Panc1 (cell line): Measurements from ENCODE around the gene PROX1. TPM values are rescaled to one million over a fixed set of nuclear protein-coding genes. Genes with fewer than 3 reads are reported as not detected.

Source experiments
- ATAC-seq: fragments of 200-7000 bp; cut with Tn5 transposase; 2 replicates; pipeline ENCODE4 v1.9.1; 2020; ENCODE audit warnings: mild to moderate bottlenecking, moderate library complexity
- BruUV-seq: library from RNA; stranded (reverse); fragments of 400-500 nt; replicated peaks from 2 replicates; lab custom pipeline; 2021; lab: Mats Ljungman, UMichigan
- CTCF ChIA-PET: fragments of 300-600 bp; sonication (Branson Sonifier 250); formaldehyde crosslinking; loops from one replicate; lab custom pipeline; 2022; ENCODE audit warnings: antibody characterized with exemption; lab: Charles Lee
- POLR2A ChIA-PET: fragments of 300-600 bp; sonication (Branson Sonifier 250); formaldehyde crosslinking; loops from one replicate; lab custom pipeline; 2022; ENCODE audit warnings: antibody characterized with exemption; lab: Charles Lee
- DNase-seq: peaks from one replicate; pipeline ENCODE4 v3.0.0-alpha.2; 2010; ENCODE audit warnings: low read depth, low spot score
- H3K27ac ChIP-seq: 2 replicates; pipeline ENCODE4 v1.5.1; 2011; ENCODE audit warnings: mild to moderate bottlenecking, low read length, inconsistent platforms
- H3K27me3 ChIP-seq: fragments of 200-500 bp; sonication (Bioruptor generic); 2 replicates; pipeline ENCODE4 v1.6.0; 2014; ENCODE audit warnings: low read length, inconsistent platforms; ENCODE audit not compliant: control insufficient read depth, insufficient read depth
- H3K36me3 ChIP-seq: fragments of 200-500 bp; sonication (Bioruptor generic); 2 replicates; pipeline ENCODE4 v1.5.1; 2014; ENCODE audit warnings: inconsistent platforms, mild to moderate bottlenecking, low read length, moderate library complexity; ENCODE audit not compliant: control insufficient read depth, insufficient read depth
- H3K4me1 ChIP-seq: 2 replicates; pipeline ENCODE4 v1.5.1; 2011; ENCODE audit warnings: inconsistent platforms, mild to moderate bottlenecking, low read length, moderate library complexity; ENCODE audit not compliant: control insufficient read depth, insufficient read depth
- H3K4me3 ChIP-seq, 2 experiments: 2 replicates each; pipeline ENCODE4 v1.5.1; 2011 to 2012; ENCODE audit warnings: low read depth in 2 of 2, low read length in 2 of 2, mild to moderate bottlenecking in 2 of 2, inconsistent platforms in 1 of 2, moderate library complexity in 1 of 2
- H3K9me3 ChIP-seq: fragments of 200-500 bp; sonication (Bioruptor generic); 2 replicates; pipeline ENCODE4 v1.5.1; 2014; ENCODE audit warnings: low read depth, mild to moderate bottlenecking, inconsistent platforms, low read length, moderate library complexity; ENCODE audit not compliant: control insufficient read depth, insufficient read depth
- POLR2AphosphoS5 ChIP-seq: IDR thresholded peaks from 2 replicates; pipeline ENCODE4 v1.6.1; 2012; ENCODE audit warnings: mild to moderate bottlenecking, low read depth, low read length, moderate library complexity
- SIN3A ChIP-seq: IDR thresholded peaks from 2 replicates; pipeline ENCODE4 v1.6.1; 2012; ENCODE audit warnings: low read depth, mild to moderate bottlenecking, low read length, moderate library complexity, borderline replicate concordance; ENCODE audit not compliant: insufficient read depth
- TCF7L2 ChIP-seq: IDR thresholded peaks from 2 replicates; pipeline ENCODE4 v1.6.1; 2011; ENCODE audit warnings: mild to moderate bottlenecking, low read depth, low read length, inconsistent platforms
- in situ Hi-C: cut with HindIII; loops from 2 replicates; pipeline ENCODE4 v1.10.0; 2016; ENCODE audit warnings: low sequenced_read_pairs, low pct_unique_long_range_greater_than_20kb
- intact Hi-C: fragments of 100-400 bp; cut with micrococcal nuclease; formaldehyde crosslinking; loops from one replicate; pipeline ENCODE4 v1.10.0; 2022; ENCODE audit not compliant: unreplicated experiment
- total RNA-seq: library from RNA; stranded (reverse); gene quantifications from one replicate; pipeline ENCODE4 v1.2.1, GENCODE V29; 2021; ENCODE audit not compliant: unreplicated experiment
- TF ChIP-seq, protein P1 (sequence below): fragments of 450-650 bp; IDR thresholded peaks from 2 replicates; pipeline ENCODE4 v1.5.1; 2017; ENCODE audit warnings: mild to moderate bottlenecking
- TF ChIP-seq, protein P2 (sequence below), 2 experiments: IDR thresholded peaks; 2 replicates each; pipeline ENCODE4 v1.6.1; 2011 to 2012; ENCODE audit warnings: low read depth in 2 of 2, control low read depth in 1 of 2, low read length in 1 of 2, mild to moderate bottlenecking in 1 of 2, moderate library complexity in 1 of 2; ENCODE audit not compliant: insufficient read depth in 1 of 2

PROX1 gene
- total RNA-seq, 1 experiment from 2014 or later, result 0.13 TPM

DNA sequence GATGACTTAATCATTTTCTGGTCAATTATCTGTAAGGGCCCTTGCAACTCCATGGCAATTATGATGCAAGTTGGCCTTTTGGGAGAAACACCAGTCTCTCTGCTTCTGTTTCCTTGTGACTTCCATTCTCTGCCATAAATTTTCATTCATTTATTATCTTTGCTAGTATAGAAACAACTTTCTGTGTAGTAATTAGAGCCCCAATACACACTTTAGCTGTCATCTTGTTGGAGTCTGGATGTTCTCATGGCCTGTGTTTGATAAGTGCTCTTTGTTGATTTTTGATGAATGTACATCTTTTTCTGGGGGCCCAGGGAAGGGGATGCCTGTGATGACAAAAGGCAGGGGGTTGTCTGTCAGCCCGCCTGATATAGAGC lies 22.4 kb downstream of the PROX1 start:
- intact Hi-C loops, result no loop called here
- DNase-seq (no peak), ATAC-seq (no peak)
- ChIA-PET CTCF (no interaction called here), POLR2A (no interaction called here)
- H3K9me3 ChIP-seq, result no peaks in the 10 kb centered on the region
- no TSS peak for BruUV-seq
- H3K27me3 ChIP-seq, result no peaks in the 10 kb centered on the region
- TF ChIP-seq SIN3A, result no peak
- no peak for TF ChIP-seq POLR2AphosphoS5
- no peak for TF ChIP-seq TCF7L2
- TF ChIP-seq, protein P1, sequence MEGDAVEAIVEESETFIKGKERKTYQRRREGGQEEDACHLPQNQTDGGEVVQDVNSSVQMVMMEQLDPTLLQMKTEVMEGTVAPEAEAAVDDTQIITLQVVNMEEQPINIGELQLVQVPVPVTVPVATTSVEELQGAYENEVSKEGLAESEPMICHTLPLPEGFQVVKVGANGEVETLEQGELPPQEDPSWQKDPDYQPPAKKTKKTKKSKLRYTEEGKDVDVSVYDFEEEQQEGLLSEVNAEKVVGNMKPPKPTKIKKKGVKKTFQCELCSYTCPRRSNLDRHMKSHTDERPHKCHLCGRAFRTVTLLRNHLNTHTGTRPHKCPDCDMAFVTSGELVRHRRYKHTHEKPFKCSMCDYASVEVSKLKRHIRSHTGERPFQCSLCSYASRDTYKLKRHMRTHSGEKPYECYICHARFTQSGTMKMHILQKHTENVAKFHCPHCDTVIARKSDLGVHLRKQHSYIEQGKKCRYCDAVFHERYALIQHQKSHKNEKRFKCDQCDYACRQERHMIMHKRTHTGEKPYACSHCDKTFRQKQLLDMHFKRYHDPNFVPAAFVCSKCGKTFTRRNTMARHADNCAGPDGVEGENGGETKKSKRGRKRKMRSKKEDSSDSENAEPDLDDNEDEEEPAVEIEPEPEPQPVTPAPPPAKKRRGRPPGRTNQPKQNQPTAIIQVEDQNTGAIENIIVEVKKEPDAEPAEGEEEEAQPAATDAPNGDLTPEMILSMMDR, result no peak
- TF ChIP-seq, protein P2, sequence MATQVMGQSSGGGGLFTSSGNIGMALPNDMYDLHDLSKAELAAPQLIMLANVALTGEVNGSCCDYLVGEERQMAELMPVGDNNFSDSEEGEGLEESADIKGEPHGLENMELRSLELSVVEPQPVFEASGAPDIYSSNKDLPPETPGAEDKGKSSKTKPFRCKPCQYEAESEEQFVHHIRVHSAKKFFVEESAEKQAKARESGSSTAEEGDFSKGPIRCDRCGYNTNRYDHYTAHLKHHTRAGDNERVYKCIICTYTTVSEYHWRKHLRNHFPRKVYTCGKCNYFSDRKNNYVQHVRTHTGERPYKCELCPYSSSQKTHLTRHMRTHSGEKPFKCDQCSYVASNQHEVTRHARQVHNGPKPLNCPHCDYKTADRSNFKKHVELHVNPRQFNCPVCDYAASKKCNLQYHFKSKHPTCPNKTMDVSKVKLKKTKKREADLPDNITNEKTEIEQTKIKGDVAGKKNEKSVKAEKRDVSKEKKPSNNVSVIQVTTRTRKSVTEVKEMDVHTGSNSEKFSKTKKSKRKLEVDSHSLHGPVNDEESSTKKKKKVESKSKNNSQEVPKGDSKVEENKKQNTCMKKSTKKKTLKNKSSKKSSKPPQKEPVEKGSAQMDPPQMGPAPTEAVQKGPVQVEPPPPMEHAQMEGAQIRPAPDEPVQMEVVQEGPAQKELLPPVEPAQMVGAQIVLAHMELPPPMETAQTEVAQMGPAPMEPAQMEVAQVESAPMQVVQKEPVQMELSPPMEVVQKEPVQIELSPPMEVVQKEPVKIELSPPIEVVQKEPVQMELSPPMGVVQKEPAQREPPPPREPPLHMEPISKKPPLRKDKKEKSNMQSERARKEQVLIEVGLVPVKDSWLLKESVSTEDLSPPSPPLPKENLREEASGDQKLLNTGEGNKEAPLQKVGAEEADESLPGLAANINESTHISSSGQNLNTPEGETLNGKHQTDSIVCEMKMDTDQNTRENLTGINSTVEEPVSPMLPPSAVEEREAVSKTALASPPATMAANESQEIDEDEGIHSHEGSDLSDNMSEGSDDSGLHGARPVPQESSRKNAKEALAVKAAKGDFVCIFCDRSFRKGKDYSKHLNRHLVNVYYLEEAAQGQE (IDR thresholded peaks at IDR 0.05; ENCODE audit: insufficient read depth in 1 of 2, low read depth in 2 of 2, low read length in 1 of 2), result no peak
- no peak overlapping the region for H3K4me3 ChIP-seq
- H3K36me3 ChIP-seq, result no peaks in the 10 kb centered on the region
- H3K4me1 ChIP-seq, result no peaks in the 10 kb centered on the region
- in situ Hi-C loops, result no loop called here
- no peak overlapping the region for H3K27ac ChIP-seq

DNA sequence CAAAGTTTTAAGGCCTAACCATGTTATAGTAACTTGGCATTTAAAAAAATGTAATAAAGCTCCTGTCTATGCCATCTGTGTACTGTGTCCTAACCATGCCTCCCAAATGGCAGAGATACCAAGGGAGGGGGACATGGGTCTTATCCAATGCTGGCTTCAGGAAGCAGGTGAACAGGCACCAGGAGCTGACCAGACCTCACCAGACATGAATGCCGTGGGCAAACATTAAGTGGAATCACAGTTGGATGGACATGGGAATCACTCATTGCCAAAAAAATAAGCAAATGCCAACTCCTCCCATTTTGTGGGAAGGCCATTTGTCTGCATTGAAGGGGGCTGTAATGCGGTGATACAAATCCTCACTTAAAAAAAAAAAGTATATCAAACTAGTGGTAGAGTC lies 22.9 kb downstream of the PROX1 start:
- intact Hi-C loops (no loop called here), in situ Hi-C loops (no loop called here)
- no peak for DNase-seq
- Histone ChIP-seq H3K4me3 (no peak overlapping the region), H3K27ac (no peak overlapping the region), H3K9me3 (no peaks in the 10 kb centered on the region), H3K36me3 (no peaks in the 10 kb centered on the region), H3K4me1 (no peaks in the 10 kb centered on the region), H3K27me3 (no peaks in the 10 kb centered on the region)
- ATAC-seq, result no peak
- BruUV-seq, result no TSS peak
- ChIA-PET POLR2A (no interaction called here), CTCF (no interaction called here)
- TF ChIP-seq, protein P2 (IDR thresholded peaks at IDR 0.05; ENCODE audit: insufficient read depth in 1 of 2, low read depth in 2 of 2, low read length in 1 of 2), result no peak
- TF ChIP-seq TCF7L2 (no peak), POLR2AphosphoS5 (no peak)
- TF ChIP-seq, protein P1, result no peak
